ENCODE measurements around the gene TBC1D14. TPM values are rescaled to one million over a fixed set of nuclear protein-coding genes. Genes with fewer than 3 reads are reported as not detected.

The TBC1D14 gene
- total and polyA plus RNA-seq, 2 of the 4 experiments (the other 2 are of a cell fraction), result 31.7 to 40.7 TPM

- BruUV-seq (replicated peaks), result no TSS peak
- H3K4me1 ChIP-seq (ENCODE audit: control insufficient read depth, insufficient read depth, low read length), result peaks cover 17% of the 10 kb centered on the region
- H3K4me3 ChIP-seq (ENCODE audit: insufficient read depth, low read depth, low read length), result no peak overlapping the region
- peaks cover 54% of the 10 kb centered on the region for H4K20me1 ChIP-seq (ENCODE audit: insufficient read depth, low read length)
- H2BK20ac ChIP-seq (ENCODE audit: low read depth, low read length), result no peak overlapping the region
- H3K14ac ChIP-seq (replicated peaks; ENCODE audit: low read depth, low read length), result no peak overlapping the region; the same call in 1 of the 2 replicates
- H3K79me1 ChIP-seq (ENCODE audit: low read depth in 1 of 2, low read length in 2 of 2), result peaks cover 35 to 71% of the 10 kb centered on the region in 2 experiments
- peaks cover 28% of the 10 kb centered on the region for H3K9me1 ChIP-seq (ENCODE audit: insufficient read depth, low read length)
- H2AK5ac ChIP-seq (ENCODE audit: low read depth, low read length), result peak overlapping the region; percentile 22; the same call in 1 of the 2 replicates
- H3K4ac ChIP-seq (ENCODE audit: low read depth, low read length), result no peak overlapping the region
- peak overlapping the region; percentile 20 for H2AK9ac ChIP-seq (replicated peaks; ENCODE audit: low read depth, low read length, poor library complexity)
- WGBS, 2 experiments (ENCODE audit: extremely low coverage in 2 of 2, insufficient read length in 1 of 2), result no CpG with 5 or more reads among the region's 15 CpGs
- CTCF ChIA-PET, result no interaction called here
- peaks cover 11% of the 10 kb centered on the region for H3K36me3 ChIP-seq (ENCODE audit: control insufficient read depth, insufficient read depth, low read length)
- H3K9me3 ChIP-seq (ENCODE audit: control insufficient read depth, insufficient read depth, low read length), result no peaks in the 10 kb centered on the region
- peak; percentile 17; the same call in 1 of the 2 replicates for TF ChIP-seq NFE2L2 (IDR thresholded peaks at IDR 0.05; ENCODE audit: low read depth, low read length)
- TF ChIP-seq CEBPB (IDR thresholded peaks at IDR 0.05; ENCODE audit: low read depth, low read length), result 0 out of 2 replicates have a peak, but pooled peaks have one; percentile 6
- TF ChIP-seq BHLHE40 (IDR thresholded peaks at IDR 0.05; ENCODE audit: low read depth, low read length), result peak; percentile 76
- TF ChIP-seq MAFK (IDR thresholded peaks at IDR 0.05; ENCODE audit: low read depth, low read length), result no peak
- no peak for TF ChIP-seq RAD21 (IDR thresholded peaks at IDR 0.05; ENCODE audit: low read length)
- TF ChIP-seq SMC3 (IDR thresholded peaks at IDR 0.05; ENCODE audit: low read depth, low read length), result 0 out of 2 replicates have a peak, but pooled peaks have one; percentile 12
- TF ChIP-seq MXI1 (IDR thresholded peaks at IDR 0.05; ENCODE audit: borderline replicate concordance, low read depth, low read length), result peak; percentile 79
- no peak overlapping the region for H2BK15ac ChIP-seq (ENCODE audit: low read depth, low read length)
- dilution Hi-C loops (cut with HindIII; ENCODE audit: low sequenced_read_pairs, unreplicated experiment) (no loop called here), in situ Hi-C loops (cut with MboI; ENCODE audit: low sequenced_read_pairs) (no loop called here), intact Hi-C loops (cut with micrococcal nuclease) (loop anchor here (5.0 kb wide), 1 partner anchor 270 kb away; no protein-coding TSS in a partner anchor)
- no peak overlapping the region for H3K56ac ChIP-seq (ENCODE audit: extremely low read depth, insufficient read depth, low read length)
- H3K23ac ChIP-seq (ENCODE audit: low read depth, low read length), result no peak overlapping the region
- peak overlapping the region; percentile 68 for H2AFZ ChIP-seq (replicated peaks; ENCODE audit: low read length, poor library complexity)
- DNase-seq, result peak; percentile 94
- H3K27ac ChIP-seq (ENCODE audit: insufficient read depth, low read length), result no peak overlapping the region
- H3K18ac ChIP-seq (ENCODE audit: low read depth, low read length), result no peak overlapping the region
- ATAC-seq (ENCODE audit: low read depth), result peak; percentile 22
- no peak overlapping the region for H3K9ac ChIP-seq (ENCODE audit: low read depth, low read length)
- H2BK120ac ChIP-seq (ENCODE audit: low read depth, low read length), result peak overlapping the region; percentile 11; the same call in 1 of the 2 replicates
- no peak overlapping the region for H2BK5ac ChIP-seq (ENCODE audit: low read depth, low read length, poor library complexity, severe bottlenecking)
- POLR2A ChIA-PET (ENCODE audit: unreplicated experiment), result interaction anchor here (0.6 kb wide), 2 partner anchors 76 to 83 kb away, joined by 3 read pairs; partner anchors contain the start of gene GRPEL1
- H4K5ac ChIP-seq (ENCODE audit: low read depth, low read length), result no peak overlapping the region
- H4K8ac ChIP-seq (ENCODE audit: low read depth in 2 of 2, low read length in 2 of 2), result no peak overlapping the region
- no peaks in the 10 kb centered on the region for H3K27me3 ChIP-seq (ENCODE audit: control insufficient read depth, insufficient read depth, low read length)
- no peak overlapping the region for H4K91ac ChIP-seq (ENCODE audit: insufficient read depth, low read depth, low read length)
- H3K4me2 ChIP-seq (ENCODE audit: low read depth, low read length), result peak overlapping the region; percentile 0
These were observed 82.3 kb downstream of the TBC1D14 start for GRCh38 chr4:6991771-6992557.
